ENCODE results near the gene FAM76A. TPM values are rescaled to one million over a fixed set of nuclear protein-coding genes. Genes with fewer than 3 reads are reported as not detected.
"Not testable (repeated sequence)": the region's sequence is repeated elsewhere in the genome, so short reads cannot be mapped to it uniquely, and the experiment has no call there.

FAM76A gene
- total RNA-seq, 1 donor from 2014 or later = 9.1 TPM

- no peak overlapping the region for H3K27ac Mint-ChIP-seq (ENCODE audit: unreplicated experiment)
- no peaks in the 10 kb centered on the region for H3K36me3 Mint-ChIP-seq (ENCODE audit: unreplicated experiment)
- H3K9me3 Mint-ChIP-seq (ENCODE audit: unreplicated experiment) = no peaks in the 10 kb centered on the region
- no peaks in the 10 kb centered on the region for H3K27me3 Mint-ChIP-seq (ENCODE audit: unreplicated experiment)
- H3K4me1 Mint-ChIP-seq (ENCODE audit: low read depth, unreplicated experiment) = no peaks in the 10 kb centered on the region
- H3K4me3 Mint-ChIP-seq (ENCODE audit: unreplicated experiment) = no peak overlapping the region
- DNase-seq = no peak
- no peak for TF ChIP-seq CTCF (IDR thresholded peaks at IDR 0.05; ENCODE audit: partially characterized antibody, unreplicated experiment)
Observed at GRCh38 chr1:27782950-27783349, 57.2 kb downstream of the FAM76A start.

GRCh38 chr1:27784700-27785099, 58.9 kb downstream of the FAM76A start:
- Mint-ChIP-seq H3K27ac (ENCODE audit: unreplicated experiment) (no peak overlapping the region), H3K36me3 (ENCODE audit: unreplicated experiment) (no peaks in the 10 kb centered on the region), H3K4me1 (ENCODE audit: low read depth, unreplicated experiment) (no peaks in the 10 kb centered on the region), H3K27me3 (ENCODE audit: unreplicated experiment) (no peaks in the 10 kb centered on the region), H3K9me3 (ENCODE audit: unreplicated experiment) (no peaks in the 10 kb centered on the region), H3K4me3 (ENCODE audit: unreplicated experiment) (no peak overlapping the region)
- no peak for DNase-seq
- TF ChIP-seq CTCF (IDR thresholded peaks at IDR 0.05; ENCODE audit: partially characterized antibody, unreplicated experiment) = no peak

GRCh38 chr1:27785781-27786455, 60.2 kb downstream of the FAM76A start:
- no peaks in the 10 kb centered on the region for H3K4me1 Mint-ChIP-seq (ENCODE audit: low read depth, unreplicated experiment)
- no peak overlapping the region for H3K27ac Mint-ChIP-seq (ENCODE audit: unreplicated experiment)
- no peaks in the 10 kb centered on the region for H3K9me3 Mint-ChIP-seq (ENCODE audit: unreplicated experiment)
- no peak overlapping the region for H3K4me3 Mint-ChIP-seq (ENCODE audit: unreplicated experiment)
- no peaks in the 10 kb centered on the region for H3K27me3 Mint-ChIP-seq (ENCODE audit: unreplicated experiment)
- H3K36me3 Mint-ChIP-seq (ENCODE audit: unreplicated experiment) = no peaks in the 10 kb centered on the region
- no peak for DNase-seq
- TF ChIP-seq CTCF (IDR thresholded peaks at IDR 0.05; ENCODE audit: partially characterized antibody, unreplicated experiment) = no peak

GRCh38 chr1:27787895-27788294, 62.1 kb downstream of the FAM76A start:
- no peaks in the 10 kb centered on the region for H3K4me1 Mint-ChIP-seq (ENCODE audit: low read depth, unreplicated experiment)
- DNase-seq = no peak
- H3K27ac Mint-ChIP-seq (ENCODE audit: unreplicated experiment) = no peak overlapping the region
- no peak for TF ChIP-seq CTCF (IDR thresholded peaks at IDR 0.05; ENCODE audit: partially characterized antibody, unreplicated experiment)
- H3K36me3 Mint-ChIP-seq (ENCODE audit: unreplicated experiment) = no peaks in the 10 kb centered on the region
- no peak overlapping the region for H3K4me3 Mint-ChIP-seq (ENCODE audit: unreplicated experiment)
- no peaks in the 10 kb centered on the region for H3K9me3 Mint-ChIP-seq (ENCODE audit: unreplicated experiment)
- H3K27me3 Mint-ChIP-seq (ENCODE audit: unreplicated experiment) = no peaks in the 10 kb centered on the region

GRCh38 chr1:27789540-27790041, 63.8 kb downstream of the FAM76A start:
- H3K27ac Mint-ChIP-seq (ENCODE audit: unreplicated experiment) = no peak overlapping the region

GRCh38 chr1:27790270-27790669, 64.5 kb downstream of the FAM76A start:
- H3K9me3 Mint-ChIP-seq (ENCODE audit: unreplicated experiment); H3K36me3 Mint-ChIP-seq (ENCODE audit: unreplicated experiment); DNase-seq; H3K27me3 Mint-ChIP-seq (ENCODE audit: unreplicated experiment); H3K27ac Mint-ChIP-seq (ENCODE audit: unreplicated experiment); H3K4me1 Mint-ChIP-seq (ENCODE audit: low read depth, unreplicated experiment); H3K4me3 Mint-ChIP-seq (ENCODE audit: unreplicated experiment): not testable (repeated sequence)

More at GRCh38 chr1:27789540-27790041, 63.8 kb downstream of the FAM76A start:
- no peak for DNase-seq
- Mint-ChIP-seq H3K4me3 (ENCODE audit: unreplicated experiment) (no peak overlapping the region), H3K27me3 (ENCODE audit: unreplicated experiment) (no peaks in the 10 kb centered on the region), H3K4me1 (ENCODE audit: low read depth, unreplicated experiment) (no peaks in the 10 kb centered on the region), H3K9me3 (ENCODE audit: unreplicated experiment) (no peaks in the 10 kb centered on the region), H3K36me3 (ENCODE audit: unreplicated experiment) (no peaks in the 10 kb centered on the region)
- TF ChIP-seq CTCF (IDR thresholded peaks at IDR 0.05; ENCODE audit: partially characterized antibody, unreplicated experiment) = no peak

Measured in glutamatergic neuron (in vitro differentiated cells).